H1 (cell line): Measurements from ENCODE around the gene BEAN1.

Source experiments
- CTCF ChIP-seq, 3 experiments: IDR thresholded peaks; 1 replicate in 2 of 3; 2 replicates in 1 of 3; pipeline versions ENCODE4 v1.5.1 to v1.6.1; 2011; ENCODE audit warnings: low read length in 3 of 3, mild to moderate bottlenecking in 3 of 3, inconsistent platforms in 2 of 3, low read depth in 1 of 3, moderate library complexity in 1 of 3; ENCODE audit not compliant: insufficient read depth in 1 of 3; ENCODE audit errors: control extremely low read depth in 1 of 3
- EZH2 ChIP-seq: fragments of 200-600 bp; sonication (generic); IDR thresholded peaks from 2 replicates; pipeline ENCODE4 v1.7.1; 2012; ENCODE audit warnings: low read depth, mild to moderate bottlenecking, moderate library complexity, low read length, inconsistent platforms; ENCODE audit not compliant: severe bottlenecking
- HDAC6 ChIP-seq: IDR thresholded peaks from one replicate; pipeline ENCODE4 v1.7.1; 2012; ENCODE audit warnings: low read depth, mild to moderate bottlenecking, inconsistent platforms, low read length, moderate library complexity
- JUND ChIP-seq: IDR thresholded peaks from 2 replicates; pipeline ENCODE4 v1.6.1; 2011; ENCODE audit warnings: mild to moderate bottlenecking, improper control_type of control experiment, low read length
- POLR2AphosphoS5 ChIP-seq: IDR thresholded peaks from 2 replicates; pipeline ENCODE4 v1.6.1; 2011; ENCODE audit warnings: low read depth, low read length
- SUZ12 ChIP-seq: fragments of 200-600 bp; sonication (generic); IDR thresholded peaks from 2 replicates; pipeline ENCODE4 v1.6.1; 2012; ENCODE audit warnings: mild to moderate bottlenecking, inconsistent platforms, low read length, moderate library complexity, mixed read lengths
- TEAD4 ChIP-seq: IDR thresholded peaks from 2 replicates; pipeline ENCODE4 v1.6.1; 2012; ENCODE audit warnings: low read depth, low read length, inconsistent platforms, mixed read lengths
- TF ChIP-seq, protein P1 (sequence below): fragments of 300-600 bp; sonication (generic); IDR thresholded peaks from 2 replicates; pipeline ENCODE4 v1.7.1; 2012; ENCODE audit warnings: low read length, moderate library complexity, mild to moderate bottlenecking, inconsistent platforms; ENCODE audit not compliant: insufficient replicate concordance
- TF ChIP-seq, protein P2 (sequence below): IDR thresholded peaks from 2 replicates; pipeline ENCODE4 v1.6.1; 2011; ENCODE audit warnings: low read length, improper control_type of control experiment

- TF ChIP-seq EZH2 (no peak), POLR2AphosphoS5 (no peak), SUZ12 (no peak), TEAD4 (no peak), CTCF (IDR thresholded peaks at IDR 0.05; ENCODE audit: control extremely low read depth in 1 of 3, insufficient read depth in 1 of 3, low read depth in 1 of 3, low read length in 3 of 3) (no peak), HDAC6 (no peak), JUND (no peak)
- TF ChIP-seq, protein P1, sequence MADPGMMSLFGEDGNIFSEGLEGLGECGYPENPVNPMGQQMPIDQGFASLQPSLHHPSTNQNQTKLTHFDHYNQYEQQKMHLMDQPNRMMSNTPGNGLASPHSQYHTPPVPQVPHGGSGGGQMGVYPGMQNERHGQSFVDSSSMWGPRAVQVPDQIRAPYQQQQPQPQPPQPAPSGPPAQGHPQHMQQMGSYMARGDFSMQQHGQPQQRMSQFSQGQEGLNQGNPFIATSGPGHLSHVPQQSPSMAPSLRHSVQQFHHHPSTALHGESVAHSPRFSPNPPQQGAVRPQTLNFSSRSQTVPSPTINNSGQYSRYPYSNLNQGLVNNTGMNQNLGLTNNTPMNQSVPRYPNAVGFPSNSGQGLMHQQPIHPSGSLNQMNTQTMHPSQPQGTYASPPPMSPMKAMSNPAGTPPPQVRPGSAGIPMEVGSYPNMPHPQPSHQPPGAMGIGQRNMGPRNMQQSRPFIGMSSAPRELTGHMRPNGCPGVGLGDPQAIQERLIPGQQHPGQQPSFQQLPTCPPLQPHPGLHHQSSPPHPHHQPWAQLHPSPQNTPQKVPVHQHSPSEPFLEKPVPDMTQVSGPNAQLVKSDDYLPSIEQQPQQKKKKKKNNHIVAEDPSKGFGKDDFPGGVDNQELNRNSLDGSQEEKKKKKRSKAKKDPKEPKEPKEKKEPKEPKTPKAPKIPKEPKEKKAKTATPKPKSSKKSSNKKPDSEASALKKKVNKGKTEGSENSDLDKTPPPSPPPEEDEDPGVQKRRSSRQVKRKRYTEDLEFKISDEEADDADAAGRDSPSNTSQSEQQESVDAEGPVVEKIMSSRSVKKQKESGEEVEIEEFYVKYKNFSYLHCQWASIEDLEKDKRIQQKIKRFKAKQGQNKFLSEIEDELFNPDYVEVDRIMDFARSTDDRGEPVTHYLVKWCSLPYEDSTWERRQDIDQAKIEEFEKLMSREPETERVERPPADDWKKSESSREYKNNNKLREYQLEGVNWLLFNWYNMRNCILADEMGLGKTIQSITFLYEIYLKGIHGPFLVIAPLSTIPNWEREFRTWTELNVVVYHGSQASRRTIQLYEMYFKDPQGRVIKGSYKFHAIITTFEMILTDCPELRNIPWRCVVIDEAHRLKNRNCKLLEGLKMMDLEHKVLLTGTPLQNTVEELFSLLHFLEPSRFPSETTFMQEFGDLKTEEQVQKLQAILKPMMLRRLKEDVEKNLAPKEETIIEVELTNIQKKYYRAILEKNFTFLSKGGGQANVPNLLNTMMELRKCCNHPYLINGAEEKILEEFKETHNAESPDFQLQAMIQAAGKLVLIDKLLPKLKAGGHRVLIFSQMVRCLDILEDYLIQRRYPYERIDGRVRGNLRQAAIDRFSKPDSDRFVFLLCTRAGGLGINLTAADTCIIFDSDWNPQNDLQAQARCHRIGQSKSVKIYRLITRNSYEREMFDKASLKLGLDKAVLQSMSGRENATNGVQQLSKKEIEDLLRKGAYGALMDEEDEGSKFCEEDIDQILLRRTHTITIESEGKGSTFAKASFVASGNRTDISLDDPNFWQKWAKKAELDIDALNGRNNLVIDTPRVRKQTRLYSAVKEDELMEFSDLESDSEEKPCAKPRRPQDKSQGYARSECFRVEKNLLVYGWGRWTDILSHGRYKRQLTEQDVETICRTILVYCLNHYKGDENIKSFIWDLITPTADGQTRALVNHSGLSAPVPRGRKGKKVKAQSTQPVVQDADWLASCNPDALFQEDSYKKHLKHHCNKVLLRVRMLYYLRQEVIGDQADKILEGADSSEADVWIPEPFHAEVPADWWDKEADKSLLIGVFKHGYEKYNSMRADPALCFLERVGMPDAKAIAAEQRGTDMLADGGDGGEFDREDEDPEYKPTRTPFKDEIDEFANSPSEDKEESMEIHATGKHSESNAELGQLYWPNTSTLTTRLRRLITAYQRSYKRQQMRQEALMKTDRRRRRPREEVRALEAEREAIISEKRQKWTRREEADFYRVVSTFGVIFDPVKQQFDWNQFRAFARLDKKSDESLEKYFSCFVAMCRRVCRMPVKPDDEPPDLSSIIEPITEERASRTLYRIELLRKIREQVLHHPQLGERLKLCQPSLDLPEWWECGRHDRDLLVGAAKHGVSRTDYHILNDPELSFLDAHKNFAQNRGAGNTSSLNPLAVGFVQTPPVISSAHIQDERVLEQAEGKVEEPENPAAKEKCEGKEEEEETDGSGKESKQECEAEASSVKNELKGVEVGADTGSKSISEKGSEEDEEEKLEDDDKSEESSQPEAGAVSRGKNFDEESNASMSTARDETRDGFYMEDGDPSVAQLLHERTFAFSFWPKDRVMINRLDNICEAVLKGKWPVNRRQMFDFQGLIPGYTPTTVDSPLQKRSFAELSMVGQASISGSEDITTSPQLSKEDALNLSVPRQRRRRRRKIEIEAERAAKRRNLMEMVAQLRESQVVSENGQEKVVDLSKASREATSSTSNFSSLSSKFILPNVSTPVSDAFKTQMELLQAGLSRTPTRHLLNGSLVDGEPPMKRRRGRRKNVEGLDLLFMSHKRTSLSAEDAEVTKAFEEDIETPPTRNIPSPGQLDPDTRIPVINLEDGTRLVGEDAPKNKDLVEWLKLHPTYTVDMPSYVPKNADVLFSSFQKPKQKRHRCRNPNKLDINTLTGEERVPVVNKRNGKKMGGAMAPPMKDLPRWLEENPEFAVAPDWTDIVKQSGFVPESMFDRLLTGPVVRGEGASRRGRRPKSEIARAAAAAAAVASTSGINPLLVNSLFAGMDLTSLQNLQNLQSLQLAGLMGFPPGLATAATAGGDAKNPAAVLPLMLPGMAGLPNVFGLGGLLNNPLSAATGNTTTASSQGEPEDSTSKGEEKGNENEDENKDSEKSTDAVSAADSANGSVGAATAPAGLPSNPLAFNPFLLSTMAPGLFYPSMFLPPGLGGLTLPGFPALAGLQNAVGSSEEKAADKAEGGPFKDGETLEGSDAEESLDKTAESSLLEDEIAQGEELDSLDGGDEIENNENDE, result no peak
- TF ChIP-seq, protein P2, sequence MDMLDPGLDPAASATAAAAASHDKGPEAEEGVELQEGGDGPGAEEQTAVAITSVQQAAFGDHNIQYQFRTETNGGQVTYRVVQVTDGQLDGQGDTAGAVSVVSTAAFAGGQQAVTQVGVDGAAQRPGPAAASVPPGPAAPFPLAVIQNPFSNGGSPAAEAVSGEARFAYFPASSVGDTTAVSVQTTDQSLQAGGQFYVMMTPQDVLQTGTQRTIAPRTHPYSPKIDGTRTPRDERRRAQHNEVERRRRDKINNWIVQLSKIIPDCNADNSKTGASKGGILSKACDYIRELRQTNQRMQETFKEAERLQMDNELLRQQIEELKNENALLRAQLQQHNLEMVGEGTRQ, result no peak
These were observed 96.8 kb downstream of the BEAN1 start for GRCh38 chr16:66523861-66524354.
